Erythroblast (primary cell): ENCODE measurements around the gene MYL4.

Source experiments
- DNase-seq, 2 experiments: peaks; one replicate each; lab custom pipeline; 2025; lab: John Stamatoyannopoulos, UW
- GATA1 ChIP-seq: IDR thresholded peaks from 2 replicates; pipeline ENCODE4 v1.6.1; 2011; ENCODE audit warnings: low read depth, mild to moderate bottlenecking, control low read depth, low read length, moderate library complexity
- POLR2A ChIP-seq: IDR thresholded peaks from 2 replicates; pipeline ENCODE4 v1.6.1; 2011; ENCODE audit warnings: mild to moderate bottlenecking, low read length

MYL4 gene

GRCh38 chr17:47235923-47236322, 26.8 kb downstream of the MYL4 start:
- DNase-seq: no peak

DNA sequence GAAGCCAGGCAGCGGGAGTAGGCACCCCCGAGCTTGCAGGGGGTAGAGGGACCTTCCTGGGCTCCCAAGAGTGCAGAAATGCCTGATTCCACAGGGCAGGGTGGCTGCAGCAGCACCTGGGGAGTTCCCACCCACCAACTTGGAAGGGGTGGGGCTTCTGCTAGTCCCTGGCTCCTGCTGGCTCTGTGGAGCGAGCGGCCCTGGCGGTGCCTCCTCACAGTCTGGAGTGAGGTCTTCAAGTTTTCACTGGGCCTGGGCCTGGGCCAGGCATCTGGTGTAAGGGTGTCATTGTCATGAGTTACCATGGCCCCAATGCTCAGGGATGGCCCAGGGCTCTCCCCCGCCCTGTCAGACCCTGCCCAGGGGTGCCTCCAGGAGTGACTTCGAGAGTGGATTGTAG, 28.7 kb downstream of the MYL4 start:
- no peak for DNase-seq

More at GRCh38 chr17:47235923-47236322, 26.8 kb downstream of the MYL4 start:
- no peak for TF ChIP-seq POLR2A
- no peak for TF ChIP-seq GATA1

GRCh38 chr17:47238321-47239010, 29.3 kb downstream of the MYL4 start:
- TF ChIP-seq POLR2A: no peak
- no peak for TF ChIP-seq GATA1
- no peak for DNase-seq

More for the DNA sequence above, 28.7 kb downstream of the MYL4 start:
- TF ChIP-seq GATA1: no peak
- TF ChIP-seq POLR2A: no peak

DNA sequence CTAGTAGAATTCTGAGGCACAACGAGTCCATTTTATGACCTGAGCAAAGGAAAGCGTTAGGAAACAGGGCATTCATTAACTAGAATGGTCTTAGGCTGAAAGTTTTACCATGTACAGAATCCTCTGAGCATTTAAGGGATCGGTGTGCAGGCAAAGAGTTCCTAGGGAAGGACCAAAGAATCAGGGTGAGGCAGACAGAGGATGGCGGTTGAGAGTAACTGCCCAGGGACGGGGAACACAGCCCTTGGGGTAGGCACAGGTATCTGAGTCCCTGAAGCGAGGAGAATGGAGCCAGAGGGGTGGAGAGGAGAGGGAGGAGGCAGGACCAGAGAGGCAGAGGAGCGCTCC, 30.4 kb downstream of the MYL4 start:
- DNase-seq: no peak
- TF ChIP-seq GATA1 (no peak), POLR2A (no peak)

DNA sequence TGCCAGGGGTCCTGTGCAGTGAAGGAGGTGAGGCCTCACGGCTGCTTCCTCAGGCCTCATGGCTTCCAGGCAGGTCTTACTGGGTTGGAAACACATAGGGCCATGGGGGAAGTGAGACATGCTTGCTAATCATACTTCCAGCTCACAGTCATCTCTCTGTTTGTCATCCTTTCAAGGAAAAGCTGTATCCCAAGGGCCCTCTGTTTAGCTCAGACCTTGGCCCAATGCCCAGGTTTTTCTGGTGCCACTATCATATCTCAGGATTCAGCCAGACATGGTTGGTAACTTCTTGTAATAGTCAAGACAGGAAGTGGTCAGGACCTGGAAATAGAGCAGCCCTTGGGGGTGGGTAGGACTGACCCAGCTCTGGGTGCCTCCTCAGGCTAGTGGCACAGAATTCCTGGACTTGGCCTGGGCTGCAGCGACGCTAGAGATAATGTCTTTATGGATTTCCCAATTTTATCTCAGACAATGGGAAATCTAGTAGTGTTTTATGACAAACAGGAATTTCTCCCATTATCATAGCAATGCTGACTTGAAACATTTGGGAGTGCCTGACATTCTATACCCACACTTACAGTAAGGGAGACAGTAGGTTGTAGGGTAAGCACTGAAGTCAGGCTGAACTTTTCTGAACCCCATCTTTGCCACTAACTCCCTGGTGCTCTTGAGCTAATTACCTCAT, 31.0 kb downstream of the MYL4 start:
- peak; percentile 88 to 91 for DNase-seq
- TF ChIP-seq POLR2A: peak; percentile 15
- TF ChIP-seq GATA1: no peak

DNA sequence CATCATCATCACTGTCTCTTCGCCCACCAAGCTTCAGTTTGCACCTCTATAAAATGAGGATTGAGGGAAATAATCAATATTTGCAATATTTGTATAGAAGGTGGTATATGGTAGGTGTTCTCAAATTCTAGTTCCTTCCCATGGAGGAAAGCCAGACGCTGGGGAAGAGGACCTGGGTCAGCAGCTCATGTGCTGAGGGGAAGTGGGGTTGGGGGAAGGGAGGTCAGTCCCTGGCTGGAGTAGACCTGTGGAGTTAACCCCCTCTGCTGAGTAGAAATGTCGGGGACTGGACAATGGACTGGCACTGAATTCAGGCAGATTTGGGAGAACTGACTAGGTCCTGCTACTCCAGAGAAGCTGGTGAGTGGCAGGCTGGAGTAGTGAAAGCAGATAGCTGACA, 31.7 kb downstream of the MYL4 start:
- TF ChIP-seq POLR2A: no peak
- no peak for TF ChIP-seq GATA1
- DNase-seq: no peak

DNA sequence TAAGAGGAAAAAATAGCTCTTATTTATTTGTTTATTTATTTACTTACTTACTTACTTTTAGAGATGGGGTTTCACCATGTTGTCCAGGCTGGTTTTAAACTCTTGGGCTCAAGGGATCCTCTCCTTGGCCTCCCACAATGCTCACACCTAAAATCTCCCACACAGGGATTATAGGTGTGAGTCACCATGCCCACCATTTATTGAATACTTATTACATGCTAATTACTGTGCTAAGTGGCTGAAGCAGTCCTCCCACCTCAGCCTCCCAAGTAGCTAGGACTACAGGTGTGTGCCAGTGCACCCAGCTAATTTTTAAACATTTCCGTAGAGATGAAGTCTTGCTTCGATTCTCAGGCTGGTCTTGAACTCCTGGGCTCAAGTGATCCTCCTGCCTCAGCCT, 33.5 kb downstream of the MYL4 start:
- no peak for TF ChIP-seq GATA1
- TF ChIP-seq POLR2A: no peak

DNA sequence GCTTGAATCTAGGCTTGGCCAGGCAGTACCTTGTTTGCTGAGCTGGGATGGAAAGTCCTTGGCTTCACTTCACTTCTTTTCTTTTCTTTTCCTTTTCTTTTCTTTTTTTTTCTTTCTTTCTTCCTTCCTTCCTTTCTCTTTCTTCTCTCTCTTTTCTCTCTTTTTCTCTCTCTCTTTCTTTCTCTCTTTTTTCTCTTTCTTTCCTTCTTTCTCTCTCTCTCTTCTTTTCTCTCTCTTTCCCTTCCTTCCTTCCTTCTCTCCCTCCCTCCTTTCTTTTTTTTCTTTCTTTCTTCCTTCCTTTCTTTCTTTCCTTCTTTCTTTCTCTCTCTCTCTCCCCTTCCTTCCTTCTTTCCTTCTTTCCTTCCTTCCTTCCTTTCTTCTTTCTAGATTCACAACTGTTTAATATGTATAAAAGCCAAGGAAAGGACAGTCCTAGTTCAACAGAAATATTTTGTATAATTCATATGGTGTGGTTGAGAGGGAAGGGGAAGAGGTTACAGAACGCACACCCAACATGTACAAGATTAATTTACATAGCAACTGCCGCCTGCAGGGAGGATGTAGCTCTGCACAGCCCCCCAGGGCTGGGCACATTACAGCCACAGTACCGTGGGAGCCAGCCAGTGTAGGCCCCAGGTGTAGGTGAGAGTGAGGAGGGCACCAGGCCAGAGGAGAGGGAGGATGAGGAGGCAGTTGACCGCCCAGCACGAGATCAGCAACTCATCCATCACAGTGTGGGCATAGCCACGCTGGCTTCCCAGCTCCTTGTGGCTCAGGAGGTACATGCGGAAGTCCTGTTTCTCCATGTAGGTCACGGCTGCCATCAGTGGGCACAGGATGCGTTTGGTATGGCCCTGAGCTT, 34.8 kb downstream of the MYL4 start:
- no peak for DNase-seq
- TF ChIP-seq POLR2A: no peak
- TF ChIP-seq GATA1: no peak

More for the DNA sequence above, 33.5 kb downstream of the MYL4 start:
- no peak for DNase-seq

DNA sequence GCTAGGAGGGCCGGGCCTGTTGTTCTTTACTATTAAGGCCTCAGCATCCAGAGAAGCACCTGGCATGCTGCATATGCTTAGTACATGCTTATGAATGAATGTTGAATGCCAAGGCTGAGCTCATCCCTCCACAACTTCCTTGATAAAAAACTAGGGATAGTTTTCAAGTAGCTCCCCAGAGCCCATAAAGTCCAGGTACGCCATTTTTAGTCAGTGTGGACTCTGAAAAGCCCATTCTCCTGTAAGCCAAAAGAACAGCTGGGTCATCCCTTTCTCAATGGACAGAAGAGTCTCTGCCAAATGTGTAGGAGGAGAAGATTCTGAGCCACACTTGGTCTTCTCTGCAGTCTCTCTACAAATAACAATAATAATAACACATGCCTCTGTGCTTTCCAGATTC, 35.5 kb downstream of the MYL4 start:
- no peak for TF ChIP-seq GATA1
- no peak for TF ChIP-seq POLR2A
- no peak for DNase-seq

DNA sequence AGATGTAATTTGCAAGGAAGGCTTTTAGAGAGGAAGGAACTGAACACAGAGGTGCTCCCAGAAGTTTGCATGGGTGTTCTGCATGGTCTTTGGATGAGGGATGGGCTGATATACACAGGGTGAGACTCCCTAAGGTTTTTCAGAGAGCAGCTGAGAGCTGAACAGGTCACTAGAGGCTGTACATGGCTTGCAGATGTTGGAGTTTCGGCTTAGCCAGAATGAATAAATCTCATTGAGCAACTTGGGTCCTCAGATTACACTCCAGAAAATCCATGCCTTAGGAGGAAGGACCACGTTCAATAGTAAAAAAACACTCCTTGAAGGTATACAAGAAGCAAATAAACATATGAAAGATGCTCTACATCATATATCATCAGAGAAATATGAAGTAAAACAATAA, 37.0 kb downstream of the MYL4 start:
- no peak for DNase-seq
- TF ChIP-seq GATA1: no peak
- TF ChIP-seq POLR2A: no peak

DNA sequence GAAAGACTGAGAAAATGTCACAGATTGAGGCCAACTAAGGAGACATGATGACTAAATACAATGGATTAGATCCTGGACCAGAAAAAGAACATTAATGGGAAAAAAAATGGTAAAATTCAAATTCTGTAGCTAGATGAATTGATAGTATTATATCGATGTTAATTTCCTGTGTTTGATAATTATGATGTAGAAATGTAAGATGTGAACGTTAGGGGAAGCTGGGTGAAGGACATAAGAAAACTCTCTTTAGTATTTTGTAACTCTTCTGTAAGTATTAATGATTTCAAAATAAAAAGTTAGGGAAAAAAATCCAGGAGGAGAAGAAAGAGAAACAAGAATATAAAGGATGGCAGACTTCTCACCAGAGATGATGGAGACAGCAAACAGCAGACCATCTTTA, 41.7 kb downstream of the MYL4 start:
- DNase-seq: no peak
- no peak for TF ChIP-seq GATA1
- TF ChIP-seq POLR2A: no peak

DNA sequence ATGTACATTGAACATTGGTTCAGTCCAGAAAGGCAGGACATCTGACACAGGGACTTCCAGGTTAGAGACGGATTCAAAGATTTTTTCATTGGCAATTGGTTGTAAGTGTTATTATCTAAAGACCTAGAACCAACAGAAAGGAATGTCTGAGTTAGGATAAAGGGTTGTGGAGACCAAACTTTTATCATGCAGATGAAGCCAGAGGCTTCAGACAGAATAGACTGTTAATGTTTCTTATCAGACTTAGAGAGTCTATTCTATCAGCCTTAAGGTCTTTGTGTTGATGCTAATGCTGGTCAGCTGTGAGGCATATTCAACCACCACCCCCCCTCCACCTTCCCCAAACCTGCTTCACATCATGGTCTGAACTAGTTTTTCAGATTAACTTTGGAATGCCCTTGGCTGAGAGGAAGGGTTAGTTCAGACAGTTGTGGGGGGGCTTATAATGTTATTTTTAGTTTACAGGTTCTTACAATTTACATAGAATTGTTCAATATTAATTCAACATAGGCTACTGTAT, 42.3 kb downstream of the MYL4 start:
- TF ChIP-seq POLR2A: no peak
- TF ChIP-seq GATA1: no peak
- peak; percentile 13 to 50 for DNase-seq

DNA sequence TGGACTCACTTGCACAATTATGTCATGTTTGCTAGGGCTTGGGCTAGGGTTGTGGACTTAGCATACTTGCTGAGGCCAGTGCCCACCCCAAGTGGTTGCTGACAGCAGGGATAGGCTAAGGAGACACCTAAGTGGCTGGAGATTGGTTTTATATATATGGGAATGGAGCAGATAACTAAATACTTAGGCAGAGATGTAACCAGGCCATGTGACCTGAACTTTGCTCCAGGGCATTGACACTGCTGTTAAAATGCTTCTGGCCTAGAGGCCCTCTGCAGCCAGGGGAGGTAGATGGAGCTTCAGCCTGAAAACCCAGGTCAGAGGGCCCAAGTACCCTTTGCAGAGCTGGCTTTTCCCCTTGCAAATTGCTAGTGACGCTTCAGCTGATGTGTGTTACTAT, 43.1 kb downstream of the MYL4 start:
- TF ChIP-seq GATA1 (no peak), POLR2A (no peak)
- DNase-seq: peak; percentile 45 to 49
